NCI-H1092 treated with DMSO at 0.1 percent for 48 hours (cell line): ENCODE measurements around the gene NLRC5.
A peak's percentile ranks its signal among the peaks of the same experiment; 100 is the strongest.
"Not testable (repeated sequence)": the region's sequence is repeated elsewhere in the genome, so short reads cannot be mapped to it uniquely, and the experiment has no call there.

ENCODE experiments used
- DNase-seq: peaks from one replicate; lab custom pipeline; 2025; lab: John Stamatoyannopoulos, UW

The NLRC5 gene

GRCh38 chr16:57044931-57045693 is 55.8 kb downstream of the NLRC5 start:
- DNase-seq, result no peak

GRCh38 chr16:57045694-57046381 is 56.5 kb downstream of the NLRC5 start:
- peak; percentile 32 for DNase-seq

GRCh38 chr16:57048095-57048494 is 58.7 kb downstream of the NLRC5 start:
- no peak for DNase-seq

GRCh38 chr16:57049678-57050077 is 60.3 kb downstream of the NLRC5 start:
- DNase-seq, result no peak

- DNase-seq, result no peak
These were observed 62.4 kb downstream of the NLRC5 start for GRCh38 chr16:57051696-57052228.

- DNase-seq, result no peak
These were observed 63.8 kb downstream of the NLRC5 start for GRCh38 chr16:57053206-57053605.

GRCh38 chr16:57054338-57054737 is 65.0 kb downstream of the NLRC5 start:
- no peak for DNase-seq

- no peak for DNase-seq
These were observed 65.4 kb downstream of the NLRC5 start for GRCh38 chr16:57054771-57055170.

GRCh38 chr16:57055671-57056070 is 66.3 kb downstream of the NLRC5 start:
- DNase-seq, result no peak

- no peak for DNase-seq
These were observed 69.0 kb downstream of the NLRC5 start for GRCh38 chr16:57058291-57058861.

- DNase-seq, result no peak
These were observed 71.1 kb downstream of the NLRC5 start for GRCh38 chr16:57060323-57061083.

- no peak for DNase-seq
These were observed 71.9 kb downstream of the NLRC5 start for GRCh38 chr16:57061084-57061905.

GRCh38 chr16:57062329-57062728 is 73.0 kb downstream of the NLRC5 start:
- no peak for DNase-seq

- not testable (repeated sequence) for DNase-seq
These were observed 73.8 kb downstream of the NLRC5 start for GRCh38 chr16:57063189-57063588.

GRCh38 chr16:57064995-57065394 is 75.6 kb downstream of the NLRC5 start:
- no peak for DNase-seq

GRCh38 chr16:57066625-57067024 is 77.3 kb downstream of the NLRC5 start:
- DNase-seq, result no peak

GRCh38 chr16:57067347-57067746 is 78.0 kb downstream of the NLRC5 start:
- DNase-seq, result no peak

GRCh38 chr16:57069053-57069452 is 79.7 kb downstream of the NLRC5 start:
- no peak for DNase-seq

GRCh38 chr16:57069635-57070370 is 80.4 kb downstream of the NLRC5 start:
- no peak for DNase-seq

- DNase-seq, result no peak
These were observed 81.1 kb downstream of the NLRC5 start for GRCh38 chr16:57070424-57070823.
